C4-2B (cell line): ENCODE results near the gene CCDC185.

Source experiments
- H3K27ac ChIP-seq: fragments of 450-650 bp; 2 replicates; pipeline ENCODE4 v1.5.1; 2017
- CTCF ChIP-seq: fragments of 450-650 bp; conservative IDR thresholded peaks from 2 replicates; pipeline ENCODE4 v1.5.1; 2017; ENCODE audit warnings: mild to moderate bottlenecking
- ZFX ChIP-seq: fragments of 450-650 bp; IDR thresholded peaks from 2 replicates; pipeline ENCODE4 v1.6.1; 2017

The CCDC185 gene

GRCh38 chr1:223411309-223411708, 18.1 kb downstream of the CCDC185 start:
- H3K27ac ChIP-seq: no peak overlapping the region
- TF ChIP-seq CTCF (no peak), ZFX (no peak)

DNA sequence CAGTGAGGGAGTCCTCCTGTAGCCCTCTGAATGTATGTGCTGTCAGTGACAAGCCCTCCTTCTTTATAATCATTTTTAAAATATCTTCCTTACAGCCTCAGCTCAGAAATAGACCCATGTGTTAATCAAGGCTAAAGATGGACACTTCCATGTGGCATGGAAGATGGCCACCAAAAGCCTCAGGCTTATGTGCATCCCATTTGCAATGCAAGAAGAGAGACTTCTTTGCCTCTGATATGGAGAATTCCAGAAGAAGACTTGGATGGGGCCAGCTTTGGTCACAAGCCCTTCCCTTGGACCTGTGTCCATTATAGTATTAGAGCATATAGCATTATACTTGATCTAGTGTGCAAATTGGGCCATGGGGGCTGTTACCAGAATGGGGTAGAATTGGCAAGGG, 18.5 kb downstream of the CCDC185 start:
- TF ChIP-seq ZFX (no peak), CTCF (no peak)
- H3K27ac ChIP-seq: no peak overlapping the region

DNA sequence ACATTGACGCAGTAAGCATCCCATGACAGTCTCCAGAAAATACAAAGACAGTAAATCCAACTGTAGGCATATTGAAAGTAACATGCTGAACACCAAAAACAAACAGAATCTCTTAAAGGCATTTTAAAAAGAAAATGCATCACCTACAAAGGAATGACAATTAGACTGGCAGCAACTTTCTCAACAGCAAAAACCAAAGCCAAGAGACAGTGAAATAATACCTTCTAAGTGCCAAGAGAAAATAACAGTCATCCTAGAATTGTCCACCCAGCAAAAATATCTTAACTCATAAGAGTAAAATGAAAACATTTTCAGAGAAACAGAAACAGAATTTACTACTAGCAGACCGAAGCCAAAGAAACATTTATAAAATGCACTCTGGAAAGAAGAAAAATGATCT, 20.0 kb downstream of the CCDC185 start:
- TF ChIP-seq CTCF: no peak
- no peak for TF ChIP-seq ZFX
- no peak overlapping the region for H3K27ac ChIP-seq

DNA sequence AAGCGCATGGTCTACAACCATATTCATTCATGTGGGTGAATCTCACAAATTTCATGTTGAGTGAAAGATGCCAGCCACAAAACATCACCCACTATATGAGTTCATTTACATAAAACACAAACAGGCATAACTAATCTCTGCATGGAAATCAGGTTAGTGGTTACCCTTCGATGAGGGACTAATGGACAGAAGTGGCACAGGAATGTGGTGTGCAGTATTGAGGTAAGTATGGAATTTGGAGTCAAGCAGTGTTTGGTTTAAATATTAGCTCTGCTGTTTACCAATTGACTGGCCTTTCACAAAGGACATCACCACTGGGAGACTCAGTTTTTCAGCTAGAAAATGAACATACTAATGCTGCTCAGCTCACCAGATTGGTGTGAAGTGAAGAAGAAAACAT, 24.2 kb downstream of the CCDC185 start:
- H3K27ac ChIP-seq: no peak overlapping the region
- no peak for TF ChIP-seq CTCF
- TF ChIP-seq ZFX: no peak

GRCh38 chr1:223417903-223418663, 24.9 kb downstream of the CCDC185 start:
- H3K27ac ChIP-seq: no peak overlapping the region
- no peak for TF ChIP-seq CTCF
- TF ChIP-seq ZFX: no peak

GRCh38 chr1:223419115-223419514, 25.9 kb downstream of the CCDC185 start:
- H3K27ac ChIP-seq: no peak overlapping the region
- no peak for TF ChIP-seq CTCF

DNA sequence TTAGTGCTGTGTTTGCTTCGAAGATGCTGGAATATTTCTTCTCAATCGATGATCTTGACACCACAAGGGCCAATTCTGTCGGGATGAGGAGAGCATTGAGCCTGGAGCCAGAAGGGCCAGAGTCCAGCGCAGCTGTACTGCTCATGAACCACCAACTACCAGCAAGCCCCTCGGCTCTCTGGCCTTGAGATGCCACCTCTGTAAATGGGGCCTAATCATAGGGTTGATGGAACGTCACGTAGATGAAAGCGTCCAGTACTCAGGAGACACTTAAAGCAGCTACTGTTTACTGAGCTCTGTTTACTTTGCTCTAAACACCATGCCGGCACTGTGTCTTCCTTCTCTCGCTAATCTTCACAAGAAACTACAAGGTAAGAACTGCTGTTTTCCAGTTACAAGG, 26.3 kb downstream of the CCDC185 start:
- TF ChIP-seq ZFX (no peak), CTCF (no peak)

More for the DNA sequence above, 26.3 kb downstream of the CCDC185 start:
- no peak overlapping the region for H3K27ac ChIP-seq
